Activated CD4-positive, CD25-positive, alpha-beta regulatory T cell treated with anti-CD3 and anti-CD28 coated beads, Interleukin-2, amount 50 U/mL, for 16 hours (primary cell): ENCODE measurements around the gene NDUFA3.

ENCODE experiments used
- DNase-seq: peaks from one replicate; pipeline ENCODE4 v3.0.0-alpha.2; 2020; ENCODE audit warnings: low read depth, low spot score

NDUFA3 gene

DNA sequence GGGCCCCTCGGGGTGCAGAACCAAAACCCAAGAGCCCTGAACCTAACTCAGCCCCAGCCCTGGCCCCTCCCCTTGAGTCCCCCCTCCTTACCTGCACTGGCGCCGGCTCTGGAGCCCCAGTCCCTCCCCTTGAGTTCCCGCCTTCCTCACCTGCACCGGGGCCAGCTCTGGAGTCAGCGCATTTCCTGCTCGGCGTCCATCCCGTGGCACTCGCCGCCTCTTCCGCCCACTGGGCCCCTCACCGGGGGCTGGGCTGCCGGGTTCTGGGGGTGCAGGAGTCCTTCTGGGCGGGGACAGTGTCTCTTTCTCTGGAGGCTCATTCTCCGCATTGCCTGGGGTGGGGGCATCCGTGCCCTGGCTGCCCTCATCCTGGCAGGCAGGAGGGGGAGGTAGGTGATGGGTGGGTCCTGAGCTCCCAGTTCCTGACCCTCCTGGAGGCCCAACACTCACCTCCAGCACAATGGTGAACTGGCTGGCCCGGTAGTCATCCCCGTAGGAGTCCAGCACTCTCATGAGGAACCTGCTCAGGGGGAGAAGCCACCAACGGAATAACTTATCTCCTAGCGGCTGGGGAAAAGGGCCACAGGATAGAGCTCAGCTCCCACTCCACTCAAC, 5.3 kb downstream of the NDUFA3 start:
- DNase-seq = no peak

DNA sequence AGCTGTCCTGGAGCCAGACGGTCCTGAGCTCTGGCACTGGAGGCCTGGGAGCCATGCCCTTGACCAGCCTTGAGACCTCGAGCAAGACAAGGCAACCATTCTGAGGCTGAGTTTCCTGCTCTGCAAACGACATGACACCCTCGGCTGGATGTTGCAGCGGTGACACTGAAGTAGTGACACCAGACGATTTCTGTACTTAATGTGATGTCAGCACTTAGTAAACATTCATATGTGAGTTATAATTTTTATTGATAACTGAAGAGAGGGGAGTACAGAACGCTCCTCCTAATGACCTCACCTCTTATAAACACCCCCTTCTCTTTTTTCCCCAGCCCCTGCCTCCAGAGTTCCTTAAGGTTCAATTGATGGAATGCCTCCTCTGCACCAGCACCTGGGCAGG, 5.8 kb downstream of the NDUFA3 start:
- DNase-seq = no peak

DNA sequence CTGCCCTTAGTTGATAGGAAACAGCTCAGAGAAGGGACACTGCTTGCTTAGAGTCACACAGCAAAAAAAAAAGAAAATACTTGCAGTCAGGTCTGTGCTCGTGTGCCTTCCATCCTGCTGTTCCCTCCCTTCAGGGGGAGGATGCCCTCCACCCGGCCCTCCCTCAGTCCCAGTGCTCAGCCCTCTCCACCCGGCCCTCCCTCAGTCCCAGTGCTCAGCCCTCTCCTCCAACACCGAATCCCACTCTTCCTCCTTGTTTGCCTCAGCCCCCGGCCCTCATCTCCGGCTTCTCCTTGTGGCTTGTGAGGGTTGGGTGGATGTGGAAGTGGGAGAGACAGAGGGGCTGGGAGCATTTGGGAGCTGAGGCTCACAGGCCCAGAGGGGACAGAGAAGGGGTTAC, 7.0 kb downstream of the NDUFA3 start:
- no peak for DNase-seq

DNA sequence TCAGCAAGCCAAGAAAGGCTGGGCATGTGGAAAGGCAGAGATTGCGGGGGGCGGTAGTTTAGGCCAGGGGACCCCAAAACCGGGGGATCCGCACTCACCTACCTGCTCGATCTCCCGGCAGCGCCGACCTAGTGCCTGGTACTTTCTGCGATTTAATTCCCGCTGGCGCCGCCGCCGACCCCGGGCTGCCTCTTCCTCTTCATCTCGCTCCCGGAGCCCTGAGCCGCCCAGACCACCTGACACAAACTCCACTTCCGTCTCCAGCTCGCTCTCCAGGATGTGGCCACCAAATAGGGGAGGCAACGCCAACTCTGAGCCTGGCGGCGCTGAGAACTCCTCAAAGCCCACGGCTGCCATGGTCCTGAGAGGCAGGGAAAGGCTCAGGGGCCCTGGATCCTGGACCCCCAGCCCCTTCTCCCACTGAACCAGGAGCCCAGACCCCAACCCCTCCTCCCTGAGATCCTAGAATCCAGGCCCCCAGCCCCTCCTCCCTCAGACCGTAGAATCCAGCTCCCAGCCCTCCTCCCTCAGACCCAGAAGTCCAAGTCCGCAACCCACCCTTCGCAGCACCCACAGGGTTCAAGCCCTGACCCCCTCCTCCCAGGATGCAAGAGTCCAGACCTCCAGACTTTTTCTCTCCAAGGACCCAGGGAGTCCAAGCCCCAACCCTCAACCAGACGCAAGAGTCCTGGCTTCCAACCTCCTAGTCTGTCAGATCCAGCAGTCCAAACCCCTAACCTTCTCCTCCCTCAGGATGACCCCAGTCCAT, 11.9 kb downstream of the NDUFA3 start:
- no peak for DNase-seq

DNA sequence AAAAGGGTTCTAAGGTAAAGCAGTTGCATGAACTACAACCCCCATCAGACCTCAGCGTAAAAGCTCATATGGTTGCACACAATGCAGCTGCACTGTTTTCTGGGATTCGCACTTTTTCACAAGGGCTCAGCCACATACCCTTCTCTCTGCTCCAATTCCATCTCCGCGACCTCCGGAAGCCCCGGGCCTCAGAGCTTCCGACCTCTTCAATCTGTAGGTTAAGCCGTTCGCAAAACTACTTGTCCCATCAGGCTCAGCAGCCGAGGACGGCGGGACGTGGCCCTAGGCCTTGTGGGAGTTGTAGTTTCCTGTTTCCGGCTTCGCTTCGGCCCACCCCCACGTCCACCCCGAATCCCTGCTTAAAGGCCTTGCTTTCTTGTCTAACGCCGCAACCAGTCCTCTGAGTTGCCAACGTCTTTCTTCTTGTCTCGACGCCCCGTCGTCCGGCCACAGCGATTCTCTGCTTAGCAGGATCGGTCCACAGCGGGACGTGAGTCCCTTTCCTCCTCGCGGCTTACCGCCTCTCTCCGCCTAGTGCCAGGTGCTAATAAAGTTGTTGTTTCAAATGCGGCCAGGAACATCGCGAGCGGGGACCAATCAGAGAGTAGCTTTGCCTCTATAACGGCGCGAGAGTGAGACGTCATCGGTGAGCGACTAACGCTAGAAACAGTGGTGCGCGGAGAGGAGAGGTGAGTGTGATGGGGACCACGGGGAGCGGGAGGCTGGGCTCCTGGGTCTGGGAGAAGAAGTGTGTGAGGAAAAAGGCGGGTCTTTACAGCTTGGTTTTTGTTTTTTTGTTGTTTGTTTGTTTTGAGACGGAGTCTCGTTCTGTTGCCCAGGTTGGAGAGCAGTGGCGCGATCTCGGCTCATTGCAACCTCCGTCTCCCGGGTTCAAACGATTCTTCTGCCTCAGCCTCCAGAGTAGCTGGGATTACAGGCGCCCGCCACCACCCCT, 12.7 kb downstream of the NDUFA3 start, which contains the start of the genes PRPF31 and TFPT:
Gene PRPF31 (plus strand): TSS at position 646 of the 955 bp plus-strand sequence. CDS start 2,525 bp downstream, outside the sequence.
Gene TFPT (minus strand): TSS at position 549 of the 955 bp plus-strand sequence. CDS start 388 bp downstream, at position 161.
- peak; percentile 98 for DNase-seq

DNA sequence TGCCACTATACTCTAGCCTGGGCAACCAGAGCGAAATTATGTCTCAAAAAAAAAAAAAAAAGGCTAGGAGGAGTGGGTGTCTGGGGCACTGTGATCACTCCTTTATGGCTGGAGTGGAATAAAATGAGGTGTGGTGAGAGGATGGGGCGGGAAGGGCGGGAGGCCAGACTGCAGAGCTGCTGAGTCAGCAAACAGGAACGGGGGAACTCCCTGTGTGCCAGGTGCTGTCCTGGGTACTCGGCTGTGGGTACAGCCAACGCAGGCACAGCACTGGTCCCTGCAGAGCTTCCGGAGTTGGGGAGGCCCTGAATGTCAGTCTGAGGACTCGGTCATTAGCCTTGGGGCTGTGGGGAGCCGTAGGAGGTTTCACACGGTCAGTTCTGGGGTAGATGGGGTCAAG, 18.6 kb downstream of the NDUFA3 start:
- DNase-seq = no peak

DNA sequence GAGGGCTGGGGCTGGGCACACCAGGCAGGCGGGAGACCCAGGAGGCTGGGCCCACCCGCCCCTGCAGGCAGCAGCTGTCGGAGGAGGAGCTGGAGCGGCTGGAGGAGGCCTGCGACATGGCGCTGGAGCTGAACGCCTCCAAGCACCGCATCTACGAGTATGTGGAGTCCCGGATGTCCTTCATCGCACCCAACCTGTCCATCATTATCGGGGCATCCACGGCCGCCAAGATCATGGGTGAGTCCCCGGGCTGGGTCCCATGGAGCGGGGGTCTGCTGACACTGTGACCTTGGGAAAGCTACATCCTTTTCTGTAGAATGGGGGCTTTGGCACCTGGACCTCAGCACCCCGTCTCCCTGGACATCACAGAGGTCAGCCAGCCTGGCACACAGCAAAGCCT, 21.0 kb downstream of the NDUFA3 start:
- DNase-seq = no peak

DNA sequence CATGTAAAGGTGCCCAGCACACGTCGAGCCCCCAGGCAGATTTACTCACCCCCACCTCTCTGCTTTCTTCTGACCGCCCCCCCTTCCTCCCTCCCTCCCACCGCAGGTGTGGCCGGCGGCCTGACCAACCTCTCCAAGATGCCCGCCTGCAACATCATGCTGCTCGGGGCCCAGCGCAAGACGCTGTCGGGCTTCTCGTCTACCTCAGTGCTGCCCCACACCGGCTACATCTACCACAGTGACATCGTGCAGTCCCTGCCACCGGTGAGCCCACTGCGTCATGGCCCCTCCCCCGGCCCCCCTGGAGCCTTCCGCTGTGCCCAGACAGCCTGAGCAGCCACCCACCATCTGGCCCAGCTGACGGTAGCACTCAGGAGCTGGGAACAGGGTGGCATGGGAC, 21.7 kb downstream of the NDUFA3 start:
- no peak for DNase-seq

DNA sequence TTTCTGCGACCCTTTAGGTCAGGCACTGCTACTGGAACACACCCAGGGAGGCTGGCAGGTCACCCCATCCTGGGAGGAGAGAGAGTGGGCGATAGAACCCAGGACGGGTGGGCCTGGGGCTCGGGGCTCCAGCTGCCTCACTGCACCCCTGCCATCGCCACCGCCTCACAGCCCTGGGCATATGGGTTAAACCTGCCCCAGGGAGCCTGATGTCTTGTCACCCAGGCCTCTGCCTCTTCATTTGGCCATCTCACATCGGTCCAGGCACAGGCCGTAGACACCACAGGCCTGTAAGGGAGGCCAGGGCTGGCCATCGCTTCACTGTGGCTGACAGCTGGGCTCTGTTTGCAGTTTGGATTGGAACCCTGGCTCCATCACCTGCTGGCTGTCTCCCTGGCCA, 23.1 kb downstream of the NDUFA3 start:
- DNase-seq = no peak

DNA sequence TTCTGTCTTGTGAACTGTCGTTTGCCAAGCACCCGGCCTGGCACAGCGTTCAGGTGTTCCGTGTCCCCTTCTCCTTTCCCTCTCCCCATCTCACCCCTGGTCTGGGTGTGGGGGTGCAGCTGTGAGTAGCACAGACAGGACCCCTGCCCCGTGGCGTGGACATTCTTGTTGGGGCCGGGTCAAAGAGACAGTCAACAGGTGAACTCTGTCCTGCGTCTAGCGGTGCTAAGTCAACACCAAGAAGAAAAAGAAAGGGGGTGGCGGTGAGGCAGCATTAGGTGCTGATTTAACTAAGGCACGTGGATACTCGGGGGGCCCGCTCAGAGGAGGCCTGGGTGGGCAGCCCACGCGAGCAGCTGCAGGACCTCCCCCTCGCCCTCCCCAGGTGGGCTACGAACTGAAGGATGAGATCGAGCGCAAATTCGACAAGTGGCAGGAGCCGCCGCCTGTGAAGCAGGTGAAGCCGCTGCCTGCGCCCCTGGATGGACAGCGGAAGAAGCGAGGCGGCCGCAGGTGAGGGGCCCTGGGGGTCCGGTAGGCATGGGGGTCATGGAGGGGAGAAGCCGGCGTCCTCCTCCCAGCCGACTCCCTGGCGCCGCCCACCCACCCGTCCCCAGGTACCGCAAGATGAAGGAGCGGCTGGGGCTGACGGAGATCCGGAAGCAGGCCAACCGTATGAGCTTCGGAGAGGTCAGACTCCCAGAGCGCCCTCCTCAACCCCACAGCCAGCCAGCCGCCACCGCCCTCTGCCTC, 25.2 kb downstream of the NDUFA3 start:
- no peak for DNase-seq

DNA sequence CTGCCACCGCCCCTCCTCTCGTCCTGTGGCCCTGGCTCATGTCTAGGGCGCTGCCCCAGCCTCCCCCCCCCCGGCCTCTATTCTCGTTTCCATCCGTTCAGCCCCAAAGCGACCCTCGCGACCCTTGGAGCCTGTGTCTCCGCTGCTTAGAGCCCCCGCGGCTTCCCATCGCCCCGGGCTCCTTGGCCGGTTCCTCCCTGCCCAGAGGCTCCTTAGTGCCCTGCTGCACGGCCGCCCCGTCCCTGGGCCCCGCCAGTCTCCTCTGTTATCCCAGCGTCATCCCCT, 25.7 kb downstream of the NDUFA3 start:
- DNase-seq = no peak

DNA sequence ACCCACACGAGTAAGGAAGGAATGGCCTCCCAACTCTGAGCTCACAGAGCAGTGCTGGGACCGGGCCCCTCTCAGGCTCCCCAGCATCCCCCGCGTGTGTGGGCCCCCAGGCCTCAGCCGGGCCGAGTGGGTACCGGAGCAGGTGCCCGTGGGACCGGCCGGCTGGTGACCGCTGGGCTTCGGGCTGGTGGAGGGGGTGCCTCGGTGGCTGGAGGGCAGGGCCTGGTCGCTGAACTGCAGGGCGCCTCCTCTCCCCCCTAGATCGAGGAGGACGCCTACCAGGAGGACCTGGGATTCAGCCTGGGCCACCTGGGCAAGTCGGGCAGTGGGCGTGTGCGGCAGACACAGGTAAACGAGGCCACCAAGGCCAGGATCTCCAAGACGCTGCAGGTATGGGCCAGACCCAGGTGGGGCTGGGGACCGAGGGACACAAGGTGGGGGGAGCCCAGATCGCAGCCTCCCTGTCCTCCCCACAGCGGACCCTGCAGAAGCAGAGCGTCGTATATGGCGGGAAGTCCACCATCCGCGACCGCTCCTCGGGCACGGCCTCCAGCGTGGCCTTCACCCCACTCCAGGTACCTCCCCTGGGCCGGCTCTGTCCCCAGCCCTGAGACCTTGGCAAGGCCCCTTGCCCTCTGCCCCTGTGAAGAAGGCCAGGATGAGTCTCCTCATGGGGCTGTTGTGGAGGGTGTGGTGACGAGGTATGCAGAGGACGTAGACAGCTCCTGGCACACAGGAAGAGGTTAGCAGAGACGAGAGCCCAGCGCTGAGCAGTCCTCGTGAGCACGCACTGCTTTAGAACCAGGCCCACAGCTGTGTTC, 26.4 kb downstream of the NDUFA3 start:
- DNase-seq = no peak

DNA sequence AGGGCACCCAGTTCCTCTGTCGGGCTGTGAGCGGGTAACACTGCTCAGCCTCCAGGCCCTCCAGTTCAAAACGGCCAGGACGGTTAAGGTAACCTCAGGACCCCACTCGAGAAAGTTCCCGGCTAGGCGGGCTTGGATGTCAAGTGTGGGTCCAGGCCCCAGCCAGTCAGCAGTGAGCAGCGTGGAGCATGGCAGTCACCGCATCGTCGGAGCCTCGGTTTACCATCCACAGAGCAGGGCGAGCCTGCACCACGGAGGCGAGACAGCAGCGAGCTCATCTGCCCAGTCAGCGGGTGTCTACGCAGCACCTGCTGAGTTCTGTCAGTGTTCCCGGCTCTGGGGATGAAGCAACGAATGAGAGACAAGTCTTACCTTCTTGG, 27.0 kb downstream of the NDUFA3 start:
- DNase-seq = no peak

DNA sequence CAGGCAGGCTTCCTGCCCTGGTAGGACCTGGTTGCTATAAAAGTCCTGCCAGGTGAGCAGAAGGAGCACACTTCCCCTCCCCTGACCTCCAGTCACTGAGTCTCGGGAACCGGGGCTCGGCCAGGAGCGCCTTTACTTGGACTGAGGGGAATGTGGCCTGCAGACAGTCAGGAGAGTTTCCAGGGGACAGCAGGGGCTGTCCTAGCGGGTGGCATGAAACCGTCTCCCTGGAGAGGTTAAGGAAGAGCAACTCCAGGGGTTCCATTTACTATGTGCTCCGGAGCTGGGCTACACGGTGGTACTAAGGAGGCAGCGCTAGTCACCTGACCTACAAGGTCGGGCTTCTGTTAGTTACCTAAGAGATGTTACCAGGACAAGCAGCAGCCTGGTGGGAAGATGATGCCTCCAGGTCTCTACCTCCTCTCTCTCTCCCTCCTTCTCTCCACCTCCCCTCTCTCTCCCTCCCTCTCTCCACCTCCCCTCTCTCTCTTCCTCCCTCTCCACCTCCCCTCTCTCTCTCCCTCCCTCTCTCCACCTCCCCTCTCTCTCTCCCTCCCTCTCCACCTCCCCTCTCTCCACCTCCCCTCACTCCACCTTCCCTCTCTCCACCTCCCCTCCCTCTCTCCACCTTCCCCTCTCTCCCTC, 30.8 kb downstream of the NDUFA3 start:
- DNase-seq = no peak

DNA sequence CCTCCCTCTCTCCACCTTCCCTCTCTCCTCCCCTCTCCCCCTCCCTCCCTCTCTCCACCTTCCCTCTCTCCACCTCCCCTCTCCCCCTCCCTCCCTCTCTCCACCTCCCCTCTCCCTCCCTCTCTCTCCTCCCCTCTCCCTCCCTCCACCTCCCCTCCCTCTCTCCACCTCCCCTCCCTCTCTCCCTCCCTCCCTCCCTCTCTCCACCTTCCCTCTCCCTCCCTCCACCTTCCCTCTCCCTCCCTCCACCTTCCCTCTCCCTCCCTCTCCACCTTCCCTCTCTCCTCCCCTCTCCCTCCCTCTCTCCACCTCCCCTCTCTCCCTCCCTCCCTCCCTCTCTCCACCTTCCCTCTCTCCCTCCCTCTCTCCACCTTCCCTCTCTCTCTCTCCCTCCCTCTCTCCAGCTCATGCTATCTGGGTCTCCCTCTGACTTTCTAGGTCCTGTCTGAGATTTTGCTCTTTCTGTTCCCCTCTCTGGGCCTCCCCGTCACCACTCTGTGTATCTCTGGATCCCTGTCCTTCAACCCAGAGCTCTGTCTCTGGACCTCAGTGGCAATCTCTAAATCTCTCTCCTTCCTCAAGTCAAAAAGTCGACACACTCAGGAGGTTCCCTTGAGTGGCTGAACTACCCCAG, 31.4 kb downstream of the NDUFA3 start:
- no peak for DNase-seq

DNA sequence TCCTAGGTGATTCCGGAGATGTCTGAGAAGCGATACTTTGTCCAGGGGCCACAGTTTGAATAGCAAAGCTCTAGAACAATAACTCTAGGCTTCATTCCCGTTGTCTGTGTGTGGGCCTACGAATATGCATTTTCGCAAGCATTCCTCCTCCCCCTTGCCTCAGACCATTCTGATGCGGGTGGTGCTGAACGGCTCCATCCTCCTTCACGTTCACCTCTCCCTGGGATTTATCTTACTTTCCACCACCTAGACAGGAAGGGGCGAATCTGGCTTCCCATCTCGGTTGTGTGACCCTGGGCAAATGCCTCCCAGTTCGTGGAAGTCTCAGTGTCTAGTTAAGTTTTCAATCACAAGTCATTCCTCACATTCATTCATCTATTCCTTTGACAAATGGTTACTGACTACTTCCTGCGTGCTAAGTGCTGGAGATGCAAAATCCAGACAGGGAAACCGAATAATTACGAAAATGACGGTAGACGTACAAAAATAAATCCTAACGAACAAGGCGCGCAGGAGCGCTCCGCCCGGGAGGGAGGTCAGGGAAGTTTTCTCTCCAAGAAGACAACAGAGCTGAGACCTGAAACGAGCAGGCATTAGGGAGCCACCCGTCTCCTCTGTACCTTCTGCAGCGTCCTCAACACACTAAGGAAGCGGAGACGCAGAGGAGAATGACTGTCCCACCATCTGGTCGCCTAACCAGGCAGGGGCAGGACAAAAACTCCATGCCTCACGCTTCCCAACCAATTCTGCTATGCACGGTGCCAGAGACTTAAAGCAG, 33.6 kb downstream of the NDUFA3 start:
- DNase-seq = no peak

DNA sequence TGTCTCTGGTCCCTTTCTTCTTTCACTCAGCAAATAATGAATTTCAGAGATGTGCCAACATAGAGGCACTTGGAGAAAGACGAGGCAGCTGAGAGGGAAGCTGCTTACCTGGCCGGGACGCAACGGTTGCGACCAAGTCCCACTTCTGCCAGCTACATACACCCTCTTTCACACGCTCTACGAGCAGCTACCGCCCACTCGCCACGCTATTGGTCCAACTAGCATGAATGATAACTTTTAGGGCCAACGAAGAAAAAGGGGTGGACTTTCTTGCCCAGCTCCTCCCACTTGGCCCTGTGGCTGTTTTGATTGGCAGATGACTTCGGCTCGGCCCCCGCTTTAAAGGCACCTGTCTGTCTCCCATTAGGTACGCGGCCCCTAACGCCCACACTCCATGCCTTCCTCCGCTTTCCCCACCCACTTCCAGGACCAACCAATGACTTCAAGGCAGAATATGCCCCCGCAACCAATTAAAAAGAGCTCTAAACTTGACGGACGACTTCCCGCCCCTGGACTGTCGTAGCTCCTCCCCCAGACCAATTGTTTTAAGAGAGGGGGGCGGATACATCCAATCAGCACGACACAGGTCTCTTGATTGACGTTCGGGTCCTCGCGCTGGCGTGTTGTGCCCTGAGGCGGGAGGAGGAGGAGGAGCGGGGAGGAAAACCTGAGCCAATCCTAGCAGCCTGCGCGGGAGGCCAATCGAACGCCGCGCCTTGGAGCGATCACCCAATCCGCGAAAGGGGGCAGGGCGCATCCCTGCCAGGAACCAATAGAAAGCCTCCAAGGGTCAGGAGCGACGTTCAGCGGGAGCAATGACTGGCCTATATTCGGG, 34.4 kb downstream of the NDUFA3 start:
- peak; percentile 99 for DNase-seq
